Measurements from ENCODE around the gene FGFRL1.

The FGFRL1 gene

GRCh38 chr4:1074077-1074476 lies 62.7 kb downstream of the FGFRL1 start:
- DNase-seq = no peak

- no peak for DNase-seq
These were observed 63.8 kb downstream of the FGFRL1 start for GRCh38 chr4:1075225-1075624.

- DNase-seq = no peak
These were observed 64.6 kb downstream of the FGFRL1 start for GRCh38 chr4:1075809-1076699.
